Fibroblast of lung (primary cell): Measurements from ENCODE around the gene IKBKE.

ENCODE experiments used
- EZH2 ChIP-seq: IDR thresholded peaks from 2 replicates; pipeline ENCODE4 v1.5.1; 2012; ENCODE audit warnings: low read length, control low read depth, mild to moderate bottlenecking; ENCODE audit errors: missing control alignments
- TF ChIP-seq, protein P1 (sequence below), 2 donors: IDR thresholded peaks in 1 of 2; conservative IDR thresholded peaks in 1 of 2; 1 replicate in 1 of 2; 2 replicates in 1 of 2; pipeline ENCODE4 v1.5.1; 2011 to 2012; ENCODE audit warnings: low read length in 2 of 2, control low read depth in 1 of 2, inconsistent platforms in 1 of 2, low read depth in 1 of 2, mild to moderate bottlenecking in 1 of 2

DNA sequence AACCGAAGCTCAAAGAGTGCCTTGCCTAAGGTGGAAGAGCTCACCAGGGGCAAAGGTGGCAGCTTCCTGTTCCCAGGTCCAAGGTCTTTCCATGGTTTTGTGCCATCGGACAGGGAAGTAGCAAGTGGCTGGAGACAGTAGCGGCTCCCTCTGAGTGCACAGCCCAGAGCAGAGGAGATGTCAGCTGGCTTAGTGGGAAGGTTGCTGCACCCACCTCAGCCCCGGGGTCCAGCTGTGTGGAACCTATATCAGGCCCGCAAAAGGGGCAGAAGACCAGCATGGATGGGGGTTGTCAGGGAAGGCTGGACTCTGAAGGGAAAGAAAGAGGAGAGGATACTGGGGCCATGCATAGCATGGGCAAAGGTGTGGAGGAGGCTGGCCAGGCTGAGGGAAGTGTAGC is 6.8 kb downstream of the IKBKE start:
- TF ChIP-seq, protein P1, sequence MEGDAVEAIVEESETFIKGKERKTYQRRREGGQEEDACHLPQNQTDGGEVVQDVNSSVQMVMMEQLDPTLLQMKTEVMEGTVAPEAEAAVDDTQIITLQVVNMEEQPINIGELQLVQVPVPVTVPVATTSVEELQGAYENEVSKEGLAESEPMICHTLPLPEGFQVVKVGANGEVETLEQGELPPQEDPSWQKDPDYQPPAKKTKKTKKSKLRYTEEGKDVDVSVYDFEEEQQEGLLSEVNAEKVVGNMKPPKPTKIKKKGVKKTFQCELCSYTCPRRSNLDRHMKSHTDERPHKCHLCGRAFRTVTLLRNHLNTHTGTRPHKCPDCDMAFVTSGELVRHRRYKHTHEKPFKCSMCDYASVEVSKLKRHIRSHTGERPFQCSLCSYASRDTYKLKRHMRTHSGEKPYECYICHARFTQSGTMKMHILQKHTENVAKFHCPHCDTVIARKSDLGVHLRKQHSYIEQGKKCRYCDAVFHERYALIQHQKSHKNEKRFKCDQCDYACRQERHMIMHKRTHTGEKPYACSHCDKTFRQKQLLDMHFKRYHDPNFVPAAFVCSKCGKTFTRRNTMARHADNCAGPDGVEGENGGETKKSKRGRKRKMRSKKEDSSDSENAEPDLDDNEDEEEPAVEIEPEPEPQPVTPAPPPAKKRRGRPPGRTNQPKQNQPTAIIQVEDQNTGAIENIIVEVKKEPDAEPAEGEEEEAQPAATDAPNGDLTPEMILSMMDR (conservative IDR thresholded peaks at IDR 0.05 in 1 of 2, IDR thresholded peaks at IDR 0.05 in 1 of 2; ENCODE audit: low read depth in 1 of 2, low read length in 2 of 2) = no peak
- no peak for TF ChIP-seq EZH2
